ENCODE results near the gene COL6A2. TPM values are rescaled to one million over a fixed set of nuclear protein-coding genes. Genes with fewer than 3 reads are reported as not detected.

COL6A2 gene
- total and polyA plus RNA-seq, 2 donors (not counting 1 experiment from before 2014, with no cell fraction given): 1.2 to 2.1 TPM

DNA sequence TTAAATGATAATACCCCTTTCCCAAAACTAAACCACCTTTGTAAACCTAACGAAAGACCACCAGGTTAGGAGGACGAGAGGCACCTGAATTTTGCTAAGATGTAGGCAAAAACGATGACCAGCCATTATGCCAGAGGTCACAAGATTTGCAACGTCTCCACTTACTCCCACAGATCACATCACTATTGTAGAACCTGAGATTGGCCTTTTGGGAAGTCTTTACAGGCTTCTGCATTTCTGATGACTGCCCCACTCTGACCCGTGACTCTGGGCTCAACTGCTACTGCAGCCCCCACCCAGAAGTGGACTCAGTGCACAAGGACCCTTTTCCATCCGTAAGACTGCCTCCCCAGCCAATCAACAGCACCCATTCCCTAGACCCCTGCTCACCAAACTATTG is 36.4 kb upstream of the COL6A2 start:
- H3K9ac ChIP-seq (ENCODE audit: low read length): no peak overlapping the region
- TF ChIP-seq EZH2 (IDR thresholded peaks at IDR 0.05; ENCODE audit: borderline replicate concordance, insufficient read depth, low read depth, low read length, poor library complexity, severe bottlenecking) (no peak), CTCF (IDR thresholded peaks at IDR 0.05) (no peak)
- no peak overlapping the region for H3K27ac Mint-ChIP-seq
- no peaks in the 10 kb centered on the region for H3K79me2 ChIP-seq (ENCODE audit: control insufficient read depth, insufficient read depth, low read length)
- no peak overlapping the region for H3K27ac ChIP-seq (ENCODE audit: low read length in 2 of 2)
- H2AFZ ChIP-seq (ENCODE audit: insufficient read depth, low read depth, low read length, poor library complexity, severe bottlenecking): no peak overlapping the region
- no peak for DNase-seq
- H3K9me3 ChIP-seq (ENCODE audit: control extremely low read depth in 1 of 3, control insufficient read depth in 2 of 3, insufficient read depth in 1 of 3, low read length in 2 of 3): peaks cover 0 to 62% (median 9%) of the 10 kb centered on the region in 3 donors
- H3K4me1 ChIP-seq (ENCODE audit: control insufficient read depth in 2 of 2, insufficient read depth in 2 of 2, low read length in 2 of 2): peaks cover 5 to 8% of the 10 kb centered on the region in 2 donors
- H4K20me1 ChIP-seq (ENCODE audit: control insufficient read depth, insufficient read depth, low read length, poor library complexity, severe bottlenecking): no peaks in the 10 kb centered on the region
- H3K27me3 Mint-ChIP-seq: peaks cover 57% of the 10 kb centered on the region
- H3K4me3 ChIP-seq (ENCODE audit: control extremely low read depth in 1 of 5, extremely low read depth in 1 of 5, insufficient read depth in 1 of 5, low read depth in 2 of 5, low read length in 4 of 5): no peak overlapping the region
- ChIA-PET POLR2A (no interaction called here), CTCF (no interaction called here)
- no peak overlapping the region for H3K4me2 ChIP-seq (replicated peaks; ENCODE audit: low read depth, low read length, poor library complexity, severe bottlenecking)
- peaks cover 3% of the 10 kb centered on the region for H3K4me1 Mint-ChIP-seq
- no peak overlapping the region for H3K4me3 Mint-ChIP-seq
- WGBS (ENCODE audit: insufficient coverage): 86% methylated on average over 3 of the region's 6 CpGs
- H3K9me3 Mint-ChIP-seq (ENCODE audit: insufficient read depth): peaks cover 13% of the 10 kb centered on the region
- intact Hi-C loops (cut with micrococcal nuclease): no loop called here
- ATAC-seq (ENCODE audit: low read depth): no peak
- peaks cover 0 to 48% (median 8%) of the 10 kb centered on the region in 4 experiments for H3K27me3 ChIP-seq (replicated peaks in 1 of 4; ENCODE audit: control extremely low read depth in 1 of 4, control insufficient read depth in 3 of 4, insufficient read depth in 4 of 4, low read length in 3 of 4)
- no peaks in the 10 kb centered on the region for H3K36me3 ChIP-seq (replicated peaks in 1 of 2; ENCODE audit: control extremely low read depth in 1 of 2, control insufficient read depth in 1 of 2, extremely low read depth in 1 of 2, insufficient read depth in 2 of 2, low read length in 1 of 2)

- Histone ChIP-seq H3K27me3 (replicated peaks in 1 of 4; ENCODE audit: control extremely low read depth in 1 of 4, control insufficient read depth in 3 of 4, insufficient read depth in 4 of 4, low read length in 3 of 4) (peaks cover 0 to 45% (median 8%) of the 10 kb centered on the region in 4 experiments), H3K36me3 (replicated peaks in 1 of 2; ENCODE audit: control extremely low read depth in 1 of 2, control insufficient read depth in 1 of 2, extremely low read depth in 1 of 2, insufficient read depth in 2 of 2, low read length in 1 of 2) (no peaks in the 10 kb centered on the region), H3K79me2 (ENCODE audit: control insufficient read depth, insufficient read depth, low read length) (no peaks in the 10 kb centered on the region), H3K27ac (ENCODE audit: low read length in 2 of 2) (no peak overlapping the region), H4K20me1 (ENCODE audit: control insufficient read depth, insufficient read depth, low read length, poor library complexity, severe bottlenecking) (no peaks in the 10 kb centered on the region), H3K4me2 (replicated peaks; ENCODE audit: low read depth, low read length, poor library complexity, severe bottlenecking) (no peak overlapping the region), H2AFZ (ENCODE audit: insufficient read depth, low read depth, low read length, poor library complexity, severe bottlenecking) (no peak overlapping the region), H3K9ac (ENCODE audit: low read length) (no peak overlapping the region), H3K4me3 (ENCODE audit: control extremely low read depth in 1 of 5, extremely low read depth in 1 of 5, insufficient read depth in 1 of 5, low read depth in 2 of 5, low read length in 4 of 5) (no peak overlapping the region), H3K9me3 (ENCODE audit: control extremely low read depth in 1 of 3, control insufficient read depth in 2 of 3, insufficient read depth in 1 of 3, low read length in 2 of 3) (peaks cover 0 to 62% (median 9%) of the 10 kb centered on the region in 3 donors), H3K4me1 (ENCODE audit: control insufficient read depth in 2 of 2, insufficient read depth in 2 of 2, low read length in 2 of 2) (peaks cover 5 to 6% of the 10 kb centered on the region in 2 donors)
- no peak for ATAC-seq (ENCODE audit: low read depth)
- Mint-ChIP-seq H3K27me3 (peaks cover 57% of the 10 kb centered on the region), H3K9me3 (ENCODE audit: insufficient read depth) (peaks cover 13% of the 10 kb centered on the region), H3K27ac (no peak overlapping the region), H3K4me1 (peaks cover 3% of the 10 kb centered on the region), H3K4me3 (no peak overlapping the region)
- WGBS (ENCODE audit: insufficient coverage): 92% methylated on average over 5 of the region's 5 CpGs
- CTCF ChIA-PET: no interaction called here
- DNase-seq: no peak
- POLR2A ChIA-PET: no interaction called here
- intact Hi-C loops (cut with micrococcal nuclease): no loop called here
- TF ChIP-seq CTCF (IDR thresholded peaks at IDR 0.05) (no peak), EZH2 (IDR thresholded peaks at IDR 0.05; ENCODE audit: borderline replicate concordance, insufficient read depth, low read depth, low read length, poor library complexity, severe bottlenecking) (no peak)
These were observed 36.0 kb upstream of the COL6A2 start for GRCh38 chr21:46061950-46062349.

Measured in B cell (primary cell).